ENCODE measurements around the gene DAZAP1.
A peak's percentile ranks its signal among the peaks of the same experiment; 100 is the strongest.
"Not testable (repeated sequence)": the region's sequence is repeated elsewhere in the genome, so short reads cannot be mapped to it uniquely, and the experiment has no call there.

Gene DAZAP1

DNA sequence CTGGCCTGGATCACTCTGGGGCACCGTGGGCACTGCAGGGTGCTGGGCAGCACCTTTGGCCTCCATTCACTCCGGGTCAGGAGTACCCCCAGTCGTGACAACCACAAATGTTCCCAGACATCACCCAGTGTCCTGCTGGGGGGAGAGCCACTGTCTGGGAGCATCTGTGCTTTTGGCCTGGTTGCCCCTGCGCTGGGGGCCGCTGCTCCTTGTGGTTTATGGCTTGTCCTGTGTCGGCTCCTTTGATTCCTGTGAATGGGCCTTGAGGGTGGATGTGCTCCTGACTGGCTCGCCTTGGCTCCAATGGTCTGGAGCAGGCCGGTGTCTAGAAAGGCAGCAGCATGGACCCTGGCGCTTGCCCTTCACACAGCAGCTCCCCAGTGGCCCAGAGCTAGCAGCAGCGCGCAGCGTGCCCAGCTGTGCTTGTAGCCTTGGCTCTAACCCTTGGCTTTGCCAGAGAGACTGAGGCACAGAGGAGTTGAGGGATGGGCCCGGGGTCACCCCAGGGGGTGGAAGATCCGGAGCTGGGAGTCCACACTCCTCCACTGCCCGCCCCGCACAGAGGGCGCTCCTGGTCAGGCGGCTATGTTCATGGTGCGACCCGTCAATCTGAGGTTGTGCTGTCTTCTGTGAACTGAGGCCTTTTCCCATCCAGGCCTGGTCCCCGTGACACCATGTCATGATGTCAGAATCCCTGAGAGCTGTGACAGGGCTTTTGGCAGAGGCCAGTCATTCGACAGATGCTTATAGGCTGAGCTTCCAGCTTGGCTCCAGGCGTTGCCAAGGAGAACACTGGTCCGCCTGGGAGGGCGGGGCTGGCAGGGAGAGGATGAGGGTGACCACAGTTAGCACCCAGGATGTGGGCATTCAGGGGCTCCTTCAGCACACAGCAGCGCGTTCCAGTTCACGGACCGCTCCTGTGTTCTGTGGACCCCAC lies 4.1 kb downstream of the DAZAP1 start:
- DNase-seq: peak; percentile 33

GRCh38 chr19:1412323-1412923 lies 5.0 kb downstream of the DAZAP1 start:
- no peak for DNase-seq

DNA sequence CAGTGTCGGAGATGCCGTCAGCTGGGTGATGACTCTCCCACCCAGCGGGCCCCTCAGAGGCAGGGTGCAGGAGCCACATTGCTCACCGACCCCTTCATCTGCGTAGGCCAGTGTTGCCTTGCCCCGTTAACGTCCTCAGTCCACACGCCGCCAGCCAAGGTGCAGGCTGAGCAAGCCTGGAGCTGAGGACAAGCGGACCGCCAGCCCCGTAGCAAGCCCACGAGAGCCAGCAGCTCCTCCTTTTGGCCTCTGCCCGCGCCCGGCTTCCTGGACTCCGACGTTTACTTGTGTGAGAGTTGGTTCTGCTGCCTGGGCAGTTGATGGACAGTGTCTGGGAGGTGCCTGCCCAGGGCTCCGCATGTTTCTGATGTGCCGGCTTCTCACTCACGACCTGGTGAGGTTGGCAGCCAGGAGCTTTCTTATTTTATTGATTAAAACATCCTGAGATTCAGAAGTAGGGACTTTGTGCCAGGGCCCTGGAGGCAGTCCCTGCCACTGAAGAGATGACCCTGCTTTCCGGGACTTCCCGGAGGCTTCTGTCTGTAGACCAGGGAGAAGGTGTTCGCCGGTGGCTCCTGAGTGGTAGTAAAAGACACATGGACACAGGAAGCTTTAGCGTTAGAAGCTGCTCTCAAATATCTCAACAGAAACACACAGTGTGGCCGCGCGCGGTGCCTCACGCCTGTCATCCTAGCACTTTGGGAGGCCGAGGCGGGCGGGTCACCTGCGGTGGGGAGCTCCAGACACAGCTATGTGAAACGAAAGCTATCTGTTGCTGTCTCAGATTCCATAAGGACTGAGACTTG lies 5.8 kb downstream of the DAZAP1 start:
- DNase-seq: no peak

DNA sequence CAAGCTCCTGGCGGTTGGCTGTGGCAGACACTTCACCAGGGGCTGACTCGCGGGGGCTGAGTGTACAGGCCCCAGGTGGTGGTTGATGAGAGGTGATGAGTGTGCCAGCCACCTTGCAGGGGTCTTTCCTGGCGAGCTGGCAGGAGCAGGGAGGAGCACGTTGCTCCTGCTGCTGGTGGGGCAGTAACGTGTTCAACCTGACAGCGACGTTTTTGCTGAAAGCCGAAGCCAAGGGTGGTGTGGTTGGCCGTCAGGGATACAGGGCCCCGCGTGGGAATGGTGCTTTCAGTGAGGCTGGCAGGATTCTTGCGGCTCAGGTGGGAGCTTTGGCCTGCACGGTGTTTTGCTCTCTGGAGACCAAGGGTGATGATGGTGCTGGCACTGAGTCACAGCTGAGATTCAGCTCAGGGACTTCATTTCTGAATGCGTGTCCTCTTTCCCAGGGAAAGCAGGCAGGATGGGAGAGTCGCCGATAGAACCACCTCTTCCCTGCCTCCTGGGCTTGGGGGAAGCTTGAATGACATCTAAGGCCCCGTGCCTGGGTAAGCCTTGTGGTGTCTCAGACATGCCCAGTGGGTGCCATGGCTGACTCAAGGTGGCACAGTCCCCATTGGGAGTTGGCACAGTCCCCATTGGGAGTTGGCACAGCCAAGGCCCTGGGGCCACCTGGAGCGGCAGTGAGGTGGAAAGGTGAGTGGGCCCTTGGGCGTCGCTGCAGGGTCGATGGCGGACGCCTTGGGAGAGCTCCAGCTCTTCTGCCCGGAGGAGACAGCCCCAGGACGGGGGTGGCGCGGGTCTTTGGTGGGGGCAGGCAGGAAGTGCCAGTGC lies 8.8 kb downstream of the DAZAP1 start:
- DNase-seq: no peak

DNA sequence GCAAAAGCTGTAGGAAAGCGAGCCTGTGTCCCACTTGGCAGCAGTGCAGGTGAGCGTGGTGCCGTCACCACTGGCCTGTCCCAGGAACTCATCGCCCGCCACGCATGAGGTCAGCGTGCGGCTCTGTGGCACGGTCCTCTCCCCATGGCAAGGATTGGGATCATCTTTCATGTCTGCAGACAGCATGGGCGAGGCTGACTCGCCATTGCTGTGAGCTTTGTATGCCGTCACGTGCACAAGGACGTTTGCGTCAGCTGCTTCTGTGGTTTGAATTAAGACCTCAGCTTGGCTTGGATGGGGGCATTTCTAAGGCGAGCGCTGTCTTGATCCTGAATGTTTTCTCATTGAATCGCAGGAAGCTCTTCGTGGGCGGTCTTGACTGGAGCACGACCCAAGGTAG lies 9.8 kb downstream of the DAZAP1 start:
- no peak for DNase-seq

DNA sequence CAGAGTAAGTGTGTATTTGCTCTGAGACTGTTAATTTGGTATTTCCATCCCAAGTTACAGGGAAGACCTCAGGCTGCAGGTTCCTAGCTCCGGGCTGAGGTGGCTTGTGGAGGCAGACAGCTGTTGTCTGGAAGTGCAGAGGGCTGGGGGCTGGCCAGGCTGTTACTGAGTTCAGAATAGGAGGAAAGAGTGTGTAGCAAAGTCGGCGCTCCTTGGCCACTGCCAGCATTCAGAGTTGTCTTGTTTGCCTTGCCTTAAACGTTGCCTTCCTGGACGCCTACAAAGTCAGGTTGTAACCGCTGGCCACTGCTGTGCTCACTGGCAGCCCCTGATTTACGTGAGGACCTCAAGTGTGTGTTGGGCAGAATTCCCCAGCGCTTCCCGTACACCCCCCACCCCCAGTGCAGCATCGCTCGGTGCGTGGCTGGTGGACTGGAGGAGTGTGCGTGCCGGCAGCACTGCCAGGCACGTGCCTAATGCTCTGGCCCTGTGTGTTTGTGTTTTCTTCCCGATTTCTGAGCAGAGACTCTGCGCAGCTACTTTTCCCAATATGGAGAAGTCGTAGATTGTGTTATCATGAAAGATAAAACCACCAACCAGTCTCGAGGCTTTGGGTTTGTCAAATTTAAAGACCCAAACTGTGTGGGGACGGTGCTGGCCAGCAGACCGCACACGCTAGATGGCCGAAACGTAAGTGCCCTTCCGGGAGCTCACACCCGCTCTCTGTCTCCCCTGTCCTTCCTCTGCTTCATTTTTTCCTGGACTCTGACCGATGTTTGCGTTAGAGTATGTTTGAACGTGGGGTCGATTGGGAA lies 10.5 kb downstream of the DAZAP1 start:
- no peak for DNase-seq

- no peak for DNase-seq
Measured at GRCh38 chr19:1418496-1418775, 11.1 kb downstream of the DAZAP1 start.

DNA sequence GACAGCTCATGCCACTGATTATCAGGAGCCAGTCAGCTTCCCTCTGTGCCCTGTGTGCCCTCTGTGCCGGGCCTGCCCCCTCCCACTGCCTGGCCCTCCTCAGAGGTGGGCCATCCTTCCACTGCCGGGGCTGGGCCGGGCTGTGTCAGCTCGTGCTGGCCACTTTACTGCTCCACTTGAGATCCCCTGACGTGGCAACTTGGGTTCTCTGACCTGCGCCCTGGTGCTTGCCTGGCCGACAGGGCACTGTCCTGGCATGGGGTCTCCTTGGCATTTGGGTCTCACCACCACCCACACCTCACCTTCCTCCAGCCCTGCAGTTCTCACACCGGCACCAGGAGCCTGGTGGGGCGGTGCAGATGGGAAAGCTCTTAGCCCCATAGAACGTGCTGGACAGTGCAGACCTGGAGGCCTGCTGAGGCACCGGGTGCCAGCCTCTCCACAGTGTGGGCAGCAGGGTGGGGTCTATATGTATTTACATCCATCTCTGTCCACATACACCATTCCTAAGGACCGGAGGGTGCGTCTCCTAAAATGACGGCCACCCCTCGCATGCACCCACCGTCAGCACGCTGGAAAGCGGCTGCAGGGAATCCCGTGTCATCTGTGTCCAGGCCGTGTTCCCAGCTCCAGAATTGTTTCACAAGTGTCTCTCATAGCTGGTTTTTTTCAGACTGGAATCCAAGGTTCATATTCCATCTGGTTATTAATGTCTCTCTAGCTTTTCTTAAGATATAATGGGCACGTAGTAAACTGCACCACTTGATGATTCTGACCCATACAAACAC lies 11.8 kb downstream of the DAZAP1 start:
- DNase-seq: no peak

GRCh38 chr19:1420085-1420484 lies 12.7 kb downstream of the DAZAP1 start:
- not testable (repeated sequence) for DNase-seq

DNA sequence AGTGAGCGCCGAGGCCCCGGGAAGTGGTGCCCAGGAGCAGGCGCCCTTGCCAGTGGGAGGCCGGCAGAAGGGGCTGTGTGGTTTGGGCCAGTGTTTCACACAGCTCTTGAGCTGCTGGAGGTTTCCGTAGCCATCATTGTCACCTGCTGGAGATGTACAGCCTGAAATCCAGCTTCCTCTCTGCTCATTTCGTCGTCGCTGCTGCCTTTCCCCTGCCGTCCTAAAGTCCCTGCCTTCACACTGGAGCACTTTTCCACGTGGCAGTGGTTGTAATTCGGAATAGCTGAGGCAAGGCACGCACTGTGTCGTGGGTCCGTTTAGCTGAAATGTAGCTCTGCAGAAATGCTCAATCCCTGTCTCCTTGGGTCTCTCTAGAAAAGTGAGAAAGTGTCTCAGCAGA lies 13.2 kb downstream of the DAZAP1 start:
- DNase-seq: no peak

GRCh38 chr19:1421218-1421957 lies 14.0 kb downstream of the DAZAP1 start:
- DNase-seq: no peak

- DNase-seq: no peak
Measured at GRCh38 chr19:1421958-1422305, 14.5 kb downstream of the DAZAP1 start.

DNA sequence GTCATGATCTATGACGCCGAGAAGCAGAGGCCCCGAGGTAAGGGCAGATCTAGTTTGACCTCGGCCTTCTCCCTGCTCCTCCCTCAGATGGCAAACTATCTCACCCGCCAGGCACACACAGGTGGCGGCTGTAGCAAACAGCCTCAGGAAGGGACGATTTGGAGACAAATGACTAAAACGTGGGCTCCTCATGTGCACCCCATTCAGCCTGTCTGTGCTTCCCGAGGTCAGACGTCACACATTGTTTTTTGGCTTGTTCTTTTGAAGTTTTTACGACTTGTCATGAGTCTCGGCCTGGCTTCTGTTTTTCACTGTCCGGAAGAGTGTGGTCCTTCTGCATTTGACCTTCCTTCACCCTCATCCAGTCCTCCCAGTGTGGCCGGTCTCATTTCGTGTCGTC lies 15.0 kb downstream of the DAZAP1 start:
- DNase-seq: no peak

- no peak for DNase-seq
Measured at GRCh38 chr19:1422943-1423342, 15.6 kb downstream of the DAZAP1 start.

GRCh38 chr19:1423436-1424191 lies 16.2 kb downstream of the DAZAP1 start:
- DNase-seq: no peak

GRCh38 chr19:1424192-1424955 lies 17.0 kb downstream of the DAZAP1 start:
- DNase-seq: no peak

DNA sequence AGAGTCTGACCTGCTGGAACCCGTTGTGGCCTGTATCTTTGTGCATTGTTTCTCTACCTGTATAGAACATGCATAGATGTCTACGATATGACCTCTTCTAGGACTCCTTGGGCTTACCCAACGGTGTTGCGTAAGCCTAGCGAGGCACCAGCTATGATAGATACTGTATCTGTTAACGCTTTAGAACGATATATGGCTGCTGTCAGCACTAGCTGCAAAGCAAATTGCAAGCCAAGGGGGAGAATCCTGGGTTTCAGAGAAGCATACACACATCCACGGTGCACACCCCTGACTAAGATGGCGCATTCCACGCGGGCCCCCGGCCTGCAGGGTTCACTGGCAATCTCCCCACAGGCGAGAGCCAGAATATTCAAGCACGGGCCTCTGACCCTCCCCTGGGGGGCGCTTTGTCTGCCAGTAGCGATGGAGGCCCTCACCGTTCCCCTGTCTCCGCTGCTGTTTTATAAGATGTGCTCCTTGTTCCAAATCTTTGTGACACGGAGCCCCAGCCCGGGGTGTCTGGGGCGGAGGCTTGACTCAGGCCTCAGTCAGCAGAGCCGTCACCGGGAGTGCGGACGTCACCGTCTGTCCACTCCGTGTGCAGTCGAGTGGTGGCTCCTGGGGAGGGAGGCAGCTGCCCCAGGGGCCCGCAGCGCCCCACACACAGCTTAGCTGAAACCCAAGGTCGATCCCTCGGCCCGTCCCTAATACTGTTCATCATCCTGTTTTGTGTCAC lies 17.9 kb downstream of the DAZAP1 start:
- DNase-seq: no peak

- no peak for DNase-seq
Measured at GRCh38 chr19:1425902-1426301, 18.5 kb downstream of the DAZAP1 start.

Data from EL (cell line).